ENCODE results near the gene CIAO3.
A peak's percentile ranks its signal among the peaks of the same experiment; 100 is the strongest.

Gene CIAO3

DNA sequence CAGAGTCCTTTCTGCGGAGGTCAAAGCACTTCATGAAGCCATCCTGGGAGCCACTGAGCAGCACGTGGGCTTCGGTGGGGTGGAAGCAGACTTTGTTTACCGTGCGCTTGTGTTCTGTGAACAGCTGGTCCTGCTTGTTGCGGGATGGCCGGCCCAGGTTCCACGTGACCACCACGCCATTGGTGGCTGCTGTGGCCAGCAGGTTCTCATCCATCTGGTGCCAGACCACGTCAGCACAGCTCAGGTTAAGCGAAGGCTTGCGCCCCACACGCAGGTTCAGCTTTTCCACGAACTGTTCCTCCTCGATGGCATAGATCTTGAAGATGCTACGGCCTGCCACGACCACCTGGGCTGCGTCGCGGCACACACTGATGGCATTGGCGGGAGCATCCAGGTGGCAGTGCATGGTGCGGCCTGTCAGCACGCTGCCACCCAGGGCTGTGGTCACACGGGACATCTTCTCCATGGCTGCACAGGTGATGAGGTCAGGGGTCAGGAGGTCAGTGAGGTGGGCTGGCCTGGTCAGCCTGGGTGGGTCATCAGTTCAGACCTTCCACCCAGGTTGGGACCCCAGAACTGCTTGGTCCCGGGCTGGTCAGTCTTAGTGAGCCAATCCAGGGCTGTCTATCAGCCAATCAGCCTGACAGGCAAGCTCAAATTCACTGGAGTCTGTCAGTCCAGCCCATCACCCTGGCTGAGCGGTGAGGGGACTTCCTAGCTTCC, 51.5 kb downstream of the CIAO3 start:
- no peak for DNase-seq

DNA sequence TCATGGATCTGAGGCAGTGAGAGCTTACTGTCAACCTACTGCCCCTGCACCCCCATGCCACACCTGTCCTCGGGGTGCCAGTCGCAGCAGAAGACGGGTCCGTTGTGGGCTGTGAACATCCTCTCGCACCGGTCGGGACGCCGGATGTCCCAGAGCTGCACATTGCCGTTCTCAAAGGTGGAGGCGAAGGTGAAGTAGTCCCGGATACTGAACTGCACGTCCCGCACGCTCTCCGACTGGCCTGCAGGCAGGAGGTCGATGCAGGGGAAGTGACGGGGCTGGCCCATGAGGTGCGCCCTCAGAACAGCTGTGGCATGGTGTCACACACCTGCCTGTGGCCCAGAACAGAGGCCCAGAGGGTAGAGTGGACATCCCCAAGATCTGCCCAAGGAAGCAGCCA, 53.3 kb downstream of the CIAO3 start:
- no peak for DNase-seq

- no peak for DNase-seq
Observed at GRCh38 chr16:686459-687260, 54.1 kb downstream of the CIAO3 start.

GRCh38 chr16:685967-686366, 54.8 kb downstream of the CIAO3 start:
- DNase-seq: peak in 1 of 2 experiments; percentile 55

- peak in 1 of 2 experiments; percentile 77 for DNase-seq
Observed at GRCh38 chr16:684961-685696, 55.7 kb downstream of the CIAO3 start.

- peak; percentile 84 to 96 for DNase-seq
Observed at GRCh38 chr16:684071-684794, 56.6 kb downstream of the CIAO3 start, which contains the start of gene JMJD8. Gene JMJD8 (minus strand): TSS chr16:684334. CDS start chr16:684319, 15 bp downstream.

GRCh38 chr16:683396-684070, 57.3 kb downstream of the CIAO3 start:
- peak in 1 of 2 experiments; percentile 51 for DNase-seq

GRCh38 chr16:682493-683395, 58.1 kb downstream of the CIAO3 start:
- no peak for DNase-seq

DNA sequence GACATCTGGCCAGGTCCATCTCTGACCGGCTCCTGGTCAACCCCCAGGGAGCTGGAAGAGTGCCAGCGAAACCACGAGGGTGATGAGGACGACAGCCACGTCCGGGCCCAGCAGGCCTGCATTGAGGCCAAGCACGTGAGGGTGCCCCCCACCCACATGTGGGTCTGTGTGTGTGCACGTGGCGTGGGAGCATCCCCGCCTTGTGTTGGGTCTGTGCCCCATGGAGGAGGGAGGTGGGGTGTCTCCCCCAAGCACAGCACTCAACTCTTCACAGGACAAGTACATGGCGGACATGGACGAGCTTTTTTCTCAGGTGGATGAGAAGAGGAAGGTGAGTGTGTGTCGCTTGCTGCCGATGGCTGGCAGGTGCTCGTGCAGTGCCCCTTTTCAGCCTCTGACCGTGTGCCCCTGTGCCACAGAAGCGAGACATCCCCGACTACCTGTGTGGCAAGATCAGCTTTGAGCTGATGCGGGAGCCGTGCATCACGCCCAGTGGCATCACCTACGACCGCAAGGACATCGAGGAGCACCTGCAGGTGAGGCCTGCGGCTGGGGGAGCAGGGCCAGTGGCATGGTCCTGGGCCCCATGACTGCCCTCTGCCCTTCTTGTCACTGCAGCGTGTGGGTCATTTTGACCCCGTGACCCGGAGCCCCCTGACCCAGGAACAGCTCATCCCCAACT, 58.9 kb downstream of the CIAO3 start:
- no peak for DNase-seq

- peak in 1 of 2 experiments; percentile 46 for DNase-seq
Observed at GRCh38 chr16:680967-681745, 59.6 kb downstream of the CIAO3 start.

GRCh38 chr16:680625-680945, 60.2 kb downstream of the CIAO3 start:
- DNase-seq: no peak

DNA sequence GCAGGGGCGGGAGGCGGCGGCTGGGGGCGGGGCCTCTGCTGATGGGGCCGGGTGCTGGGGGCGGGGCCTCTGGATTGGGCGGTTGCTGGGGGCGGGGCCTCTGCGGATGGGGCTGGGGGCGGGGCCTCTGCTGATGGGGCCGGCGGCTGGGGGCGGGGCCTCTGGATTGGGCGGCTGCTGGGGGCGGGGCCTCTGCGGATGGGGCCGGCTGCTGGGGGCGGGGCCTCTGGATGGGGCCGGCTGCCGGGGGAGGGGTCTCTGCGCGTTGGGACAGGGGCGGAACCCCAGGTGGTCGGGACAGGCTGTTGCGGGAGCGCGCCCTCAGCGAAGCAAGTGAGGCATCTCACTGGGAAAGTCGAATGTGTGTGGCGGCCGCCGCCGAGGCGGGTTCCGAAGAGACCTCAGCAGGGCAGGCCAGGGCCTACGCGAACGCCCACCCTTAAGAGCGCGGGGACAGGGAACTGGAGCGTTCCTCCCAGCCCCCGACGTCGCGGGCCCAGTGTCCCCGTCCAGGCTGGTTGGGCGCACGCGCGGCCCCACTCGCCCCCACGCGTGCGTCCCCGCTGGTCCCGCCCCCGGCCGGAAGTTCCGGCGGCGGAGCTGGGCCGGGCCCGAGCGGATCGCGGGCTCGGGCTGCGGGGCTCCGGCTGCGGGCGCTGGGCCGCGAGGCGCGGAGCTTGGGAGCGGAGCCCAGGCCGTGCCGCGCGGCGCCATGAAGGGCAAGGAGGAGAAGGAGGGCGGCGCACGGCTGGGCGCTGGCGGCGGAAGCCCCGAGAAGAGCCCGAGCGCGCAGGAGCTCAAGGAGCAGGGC, 60.8 kb downstream of the CIAO3 start, which contains the start of gene STUB1:
TSS of gene STUB1 (plus strand) at position 597 of the 811 bp plus-strand sequence. CDS start at position 713, 116 bp downstream.
- DNase-seq: peak in 1 of 2 experiments; percentile 89

Measured in NCI-H526 (cell line).